K562 (cell line): ENCODE data around the gene ALOXE3.

Experiments used
- CAMTA2 ChIP-seq: fragments of 250-450 bp; sonication (Bioruptor Pico); conservative IDR thresholded peaks from 2 replicates; pipeline ENCODE4 v1.5.1; 2022
- CBFA2T3 ChIP-seq: fragments of 450-650 bp; IDR thresholded peaks from 2 replicates; pipeline ENCODE4 v1.6.1; 2017
- CBX2 ChIP-seq: fragments of 200-600 bp; sonication (generic); IDR thresholded peaks from one replicate; pipeline ENCODE4 v1.6.1; 2012; ENCODE audit warnings: mild to moderate bottlenecking, low read length, inconsistent platforms; ENCODE audit not compliant: insufficient read depth, poor library complexity, severe bottlenecking
- CTCF ChIP-seq, 3 experiments: IDR thresholded peaks in 2 of 3; conservative IDR thresholded peaks in 1 of 3; 2 replicates each; pipeline ENCODE4 v1.5.1; 2011 to 2012; ENCODE audit warnings: low read length in 3 of 3, mild to moderate bottlenecking in 3 of 3, control low read depth in 2 of 3, improper control_type of control experiment in 1 of 3, inconsistent platforms in 1 of 3, low read depth in 1 of 3, mixed read lengths in 1 of 3, moderate library complexity in 1 of 3; ENCODE audit not compliant: insufficient read depth in 2 of 3
- HDAC1 ChIP-seq, 2 experiments: fragments of 450-650 bp; IDR thresholded peaks; 2 replicates each; pipeline ENCODE4 v1.6.1; 2016 to 2017; ENCODE audit warnings: inconsistent platforms in 1 of 2, mild to moderate bottlenecking in 1 of 2, moderate library complexity in 1 of 2
- JUND ChIP-seq, 2 experiments: IDR thresholded peaks; 2 replicates in 1 of 2; 3 replicates in 1 of 2; pipeline ENCODE4 v1.6.1; 2011; ENCODE audit warnings: borderline replicate concordance in 2 of 2, low read depth in 2 of 2, low read length in 2 of 2, improper control_type of control experiment in 1 of 2, missing biosample characterization in 1 of 2, missing genetic modification characterization in 1 of 2, missing genetic modification reagents in 1 of 2
- NFE2L1 ChIP-seq: fragments of 450-650 bp; IDR thresholded peaks from 2 replicates; pipeline ENCODE4 v1.6.1; 2016; ENCODE audit warnings: missing genetic modification characterization, low read depth, mild to moderate bottlenecking, missing compliant biosample characterization, moderate library complexity, borderline replicate concordance
- PTBP1 ChIP-seq: fragments of 200-400 bp; formaldehyde crosslinking; IDR thresholded peaks from 2 replicates; pipeline ENCODE4 v1.6.1; 2017; ENCODE audit warnings: low read depth, low read length
- SP1 ChIP-seq: sonication (generic); formaldehyde crosslinking; IDR thresholded peaks from 2 replicates; pipeline ENCODE4 v1.8.1; 2022; ENCODE audit warnings: mild to moderate bottlenecking, missing genetic modification reagents
- STAT6 ChIP-seq: sonication (generic); formaldehyde crosslinking; IDR thresholded peaks from 2 replicates; pipeline ENCODE4 v1.8.1; 2023; ENCODE audit warnings: mild to moderate bottlenecking, missing genetic modification reagents
- ZBTB11 ChIP-seq, 3 experiments: fragments of 200-800 bp in 1 of 3; fragments of 250-450 bp in 1 of 3; fragments of 450-650 bp in 1 of 3; sonication (Bioruptor Pico) in 1 of 3; sonication (Bioruptor generic) in 1 of 3; formaldehyde crosslinking in 1 of 3; IDR thresholded peaks; 2 replicates each; pipeline versions ENCODE4 v1.6.1 to v1.8.0; 2016 to 2022; ENCODE audit warnings: mild to moderate bottlenecking in 2 of 3, missing genetic modification characterization in 2 of 3, missing compliant biosample characterization in 1 of 3, moderate library complexity in 1 of 3
- ZZZ3 ChIP-seq: fragments of 450-650 bp; IDR thresholded peaks from 2 replicates; pipeline ENCODE4 v1.6.1; 2016; ENCODE audit warnings: antibody characterized with exemption, mild to moderate bottlenecking, moderate library complexity

GRCh38 chr17:8151641-8152111 lies 33.4 kb upstream of the ALOXE3 start:
- TF ChIP-seq STAT6 (CRISPR knock-in tag) = no peak
- no peak for TF ChIP-seq CAMTA2 (CRISPR knock-in tag)
- no peak for TF ChIP-seq NFE2L1 (tag)
- TF ChIP-seq PTBP1 = no peak
- TF ChIP-seq CTCF (IDR thresholded peaks at IDR 0.05 in 2 of 3, conservative IDR thresholded peaks at IDR 0.05 in 1 of 3; ENCODE audit: insufficient read depth in 2 of 3, low read depth in 1 of 3, low read length in 3 of 3) = no peak
- TF ChIP-seq CBX2 = no peak
- no peak for TF ChIP-seq SP1 (CRISPR knock-in tag)
- no peak for TF ChIP-seq CBFA2T3
- no peak for TF ChIP-seq HDAC1 (IDR thresholded peaks at IDR 0.05)
- no peak for TF ChIP-seq ZBTB11 (CRISPR knock-in tag; IDR thresholded peaks at IDR 0.05)
- TF ChIP-seq JUND (IDR thresholded peaks at IDR 0.05; ENCODE audit: borderline replicate concordance, low read depth, low read length) = no peak
- TF ChIP-seq JUND (tag; IDR thresholded peaks at IDR 0.05; ENCODE audit: borderline replicate concordance, low read depth, low read length) = no peak
- no peak for TF ChIP-seq ZZZ3
